ENCODE data around the gene SECISBP2. TPM values are rescaled to one million over a fixed set of nuclear protein-coding genes. Genes with fewer than 3 reads are reported as not detected.

The SECISBP2 gene
- polyA plus RNA-seq, 1 of the 3 experiments (the other 2 are of a cell fraction) = 21.2 TPM

GRCh38 chr9:89378541-89378940 lies 60.2 kb downstream of the SECISBP2 start:
- POLR2A ChIA-PET = no interaction called here
- no peaks in the 10 kb centered on the region for H3K9me3 ChIP-seq
- no peak overlapping the region for H3K9ac ChIP-seq
- no peak overlapping the region for H3K4me2 ChIP-seq
- peaks cover 0 to 16% of the 10 kb centered on the region in 2 experiments; a peak in 1 of 4 replicates for H3K4me1 ChIP-seq (ENCODE audit: control insufficient read depth in 1 of 2, insufficient read depth in 2 of 2, low read depth in 1 of 2, low read length in 1 of 2)
- H3K4me3 ChIP-seq (ENCODE audit: low read depth in 2 of 2, low read length in 1 of 2) = no peak overlapping the region
- CTCF ChIA-PET = interaction anchor here (7.1 kb wide), 1 partner anchor 170 kb away, joined by 52 read pairs; no protein-coding TSS in a partner anchor
- H3K79me2 ChIP-seq (ENCODE audit: insufficient read depth) = no peaks in the 10 kb centered on the region
- no peaks in the 10 kb centered on the region for H3K9me2 ChIP-seq
- no peak overlapping the region for H3K27ac ChIP-seq (ENCODE audit: low read depth in 2 of 2, low read length in 1 of 2)
- H4K20me1 ChIP-seq (ENCODE audit: insufficient read depth) = no peaks in the 10 kb centered on the region
- DNase-seq = no peak
- no peaks in the 10 kb centered on the region for H3K36me3 ChIP-seq (replicated peaks in 1 of 2; ENCODE audit: control insufficient read depth in 1 of 2, insufficient read depth in 2 of 2, low read length in 1 of 2)
- no peak overlapping the region for H2AFZ ChIP-seq (ENCODE audit: low read depth)
- H3K27me3 ChIP-seq (ENCODE audit: insufficient read depth) = no peaks in the 10 kb centered on the region
- H3F3A ChIP-seq (replicated peaks; ENCODE audit: insufficient read depth) = no peaks in the 10 kb centered on the region
- 96% methylated on average over 16 of the region's 21 CpGs for WGBS (ENCODE audit: low lambda C conversion rate)
- no peak for TF ChIP-seq NRF1 (IDR thresholded peaks at IDR 0.05; ENCODE audit: low read depth, low read length)
- TF ChIP-seq FOXJ3 (CRISPR knock-in tag; IDR thresholded peaks at IDR 0.05) = no peak
- TF ChIP-seq USF2 (IDR thresholded peaks at IDR 0.05; ENCODE audit: borderline replicate concordance, low read depth, low read length) = no peak

GRCh38 chr9:89379031-89379430 lies 60.7 kb downstream of the SECISBP2 start:
- no peak overlapping the region for H3K27ac ChIP-seq (ENCODE audit: low read depth in 2 of 2, low read length in 1 of 2)
- TF ChIP-seq JUND (IDR thresholded peaks at IDR 0.05) = no peak
- no peaks in the 10 kb centered on the region for H3K79me2 ChIP-seq (ENCODE audit: insufficient read depth)
- no peak overlapping the region for H3K4me3 ChIP-seq (ENCODE audit: low read depth in 2 of 2, low read length in 1 of 2)
- ChIA-PET CTCF (interaction anchor here (7.1 kb wide), 1 partner anchor 170 kb away, joined by 52 read pairs; no protein-coding TSS in a partner anchor), POLR2A (no interaction called here)
- H3K4me2 ChIP-seq = no peak overlapping the region
- H3F3A ChIP-seq (replicated peaks; ENCODE audit: insufficient read depth) = no peaks in the 10 kb centered on the region
- no peak overlapping the region for H3K9ac ChIP-seq
- no peaks in the 10 kb centered on the region for H3K9me2 ChIP-seq
- no peak for DNase-seq
- no peaks in the 10 kb centered on the region for H3K36me3 ChIP-seq (replicated peaks in 1 of 2; ENCODE audit: control insufficient read depth in 1 of 2, insufficient read depth in 2 of 2, low read length in 1 of 2)
- H3K9me3 ChIP-seq = no peaks in the 10 kb centered on the region
- H4K20me1 ChIP-seq (ENCODE audit: insufficient read depth) = no peaks in the 10 kb centered on the region
- WGBS (ENCODE audit: low lambda C conversion rate) = 91% methylated on average over 13 of the region's 14 CpGs
- H3K27me3 ChIP-seq (ENCODE audit: insufficient read depth) = no peaks in the 10 kb centered on the region
- peaks cover 0 to 16% of the 10 kb centered on the region in 2 experiments; a peak in 1 of 4 replicates for H3K4me1 ChIP-seq (ENCODE audit: control insufficient read depth in 1 of 2, insufficient read depth in 2 of 2, low read depth in 1 of 2, low read length in 1 of 2)
- H2AFZ ChIP-seq (ENCODE audit: low read depth) = no peak overlapping the region

- H3K9me3 ChIP-seq = no peaks in the 10 kb centered on the region
- H3K4me1 ChIP-seq (ENCODE audit: control insufficient read depth in 1 of 2, insufficient read depth in 2 of 2, low read depth in 1 of 2, low read length in 1 of 2) = peaks cover 0 to 13% of the 10 kb centered on the region in 2 experiments; a peak in 1 of 4 replicates
- no peaks in the 10 kb centered on the region for H4K20me1 ChIP-seq (ENCODE audit: insufficient read depth)
- no peak overlapping the region for H3K9ac ChIP-seq
- no peak overlapping the region for H3K4me3 ChIP-seq (ENCODE audit: low read depth in 2 of 2, low read length in 1 of 2)
- CTCF ChIA-PET = interaction anchor here (1.2 kb wide), 1 partner anchor 169 kb away, joined by 5 read pairs; no protein-coding TSS in a partner anchor
- no peak overlapping the region for H3K4me2 ChIP-seq
- no peaks in the 10 kb centered on the region for H3K9me2 ChIP-seq
- no peak overlapping the region for H2AFZ ChIP-seq (ENCODE audit: low read depth)
- H3F3A ChIP-seq (replicated peaks; ENCODE audit: insufficient read depth) = no peaks in the 10 kb centered on the region
- WGBS (ENCODE audit: low lambda C conversion rate) = 93% methylated on average over 12 of the region's 14 CpGs
- H3K27ac ChIP-seq (ENCODE audit: low read depth in 2 of 2, low read length in 1 of 2) = no peak overlapping the region
- no peak for DNase-seq
- no peaks in the 10 kb centered on the region for H3K79me2 ChIP-seq (ENCODE audit: insufficient read depth)
- POLR2A ChIA-PET = no interaction called here
- TF ChIP-seq RCOR1 (IDR thresholded peaks at IDR 0.05; ENCODE audit: low read length) = no peak
- no peak for TF ChIP-seq EP300 (IDR thresholded peaks at IDR 0.05; ENCODE audit: borderline replicate concordance in 1 of 2, low read depth in 1 of 2, low read length in 1 of 2)
- no peak for TF ChIP-seq USF1 (IDR thresholded peaks at IDR 0.05; ENCODE audit: borderline replicate concordance, low read depth)
- no peak for TF ChIP-seq REST (IDR thresholded peaks at IDR 0.05; ENCODE audit: low read depth, low read length)
- no peak for TF ChIP-seq JUND (IDR thresholded peaks at IDR 0.05)
- no peak for TF ChIP-seq FOXJ3 (CRISPR knock-in tag; IDR thresholded peaks at IDR 0.05)
- no peak for TF ChIP-seq RXRA (IDR thresholded peaks at IDR 0.05; ENCODE audit: borderline replicate concordance, low read depth)
- no peak for TF ChIP-seq NRF1 (IDR thresholded peaks at IDR 0.05; ENCODE audit: low read depth, low read length)
- TF ChIP-seq MXI1 (IDR thresholded peaks at IDR 0.05; ENCODE audit: low read depth, low read length) = no peak
- no peak for TF ChIP-seq ELF1 (IDR thresholded peaks at IDR 0.05)
- no peak for TF ChIP-seq YY1 (IDR thresholded peaks at IDR 0.05; ENCODE audit: low read depth)
- TF ChIP-seq CHD2 (IDR thresholded peaks at IDR 0.05; ENCODE audit: low read length, partially characterized antibody) = no peak
- TF ChIP-seq EZH2phosphoT487 (IDR thresholded peaks at IDR 0.05; ENCODE audit: borderline replicate concordance, low read depth) = no peak
- no peak for TF ChIP-seq TCF12 (IDR thresholded peaks at IDR 0.05)
- no peak for TF ChIP-seq SMC3 (IDR thresholded peaks at IDR 0.05; ENCODE audit: low read depth, low read length)
- no peak for TF ChIP-seq NFIC (IDR thresholded peaks at IDR 0.05; ENCODE audit: borderline replicate concordance)
- no peaks in the 10 kb centered on the region for H3K36me3 ChIP-seq (replicated peaks in 1 of 2; ENCODE audit: control insufficient read depth in 1 of 2, insufficient read depth in 2 of 2, low read length in 1 of 2)
- H3K27me3 ChIP-seq (ENCODE audit: insufficient read depth) = no peaks in the 10 kb centered on the region
Measured at GRCh38 chr9:89379508-89380115, 61.3 kb downstream of the SECISBP2 start.
